Right ventricle myocardium inferior (tissue), 1 donor: ENCODE results near the gene CFAP73. TPM values are rescaled to one million over a fixed set of nuclear protein-coding genes. Genes with fewer than 3 reads are reported as not detected.

Source experiments
- ATAC-seq: fragments of 200-7000 bp; cut with Tn5 transposase; one replicate; pipeline ENCODE4 v1.9.1; 2020; ENCODE audit warnings: mild to moderate bottlenecking, moderate library complexity
- DNase-seq: peaks from one replicate; pipeline ENCODE4 v3.0.0; 2021; ENCODE audit errors: missing footprints
- intact Hi-C: fragments of 100-400 bp; cut with DNase I; formaldehyde crosslinking; loops from one replicate; pipeline ENCODE4 v1.11.0; 2022
- total RNA-seq: library from RNA; stranded (reverse); fragmentation: NEBNext Ultra II Directional; extraction: Animal tissue kit (Norgen Biotek cat#: 25700); gene quantifications from one replicate; pipeline ENCODE4 v1.2.1, GENCODE V29; 2021
- donor health status: DM: no; HTN: yes; CAD: no; lungs with severe emphysema.

The CFAP73 gene
- total RNA-seq, 1 donor from 2014 or later, result not detected

GRCh38 chr12:113180333-113180732 lies 30.8 kb downstream of the CFAP73 start:
- ATAC-seq (no peak), DNase-seq (no peak)
- intact Hi-C loops, result no loop called here

- ATAC-seq (no peak), DNase-seq (no peak)
- intact Hi-C loops, result no loop called here
Measured at GRCh38 chr12:113181975-113182374, 32.5 kb downstream of the CFAP73 start.

DNA sequence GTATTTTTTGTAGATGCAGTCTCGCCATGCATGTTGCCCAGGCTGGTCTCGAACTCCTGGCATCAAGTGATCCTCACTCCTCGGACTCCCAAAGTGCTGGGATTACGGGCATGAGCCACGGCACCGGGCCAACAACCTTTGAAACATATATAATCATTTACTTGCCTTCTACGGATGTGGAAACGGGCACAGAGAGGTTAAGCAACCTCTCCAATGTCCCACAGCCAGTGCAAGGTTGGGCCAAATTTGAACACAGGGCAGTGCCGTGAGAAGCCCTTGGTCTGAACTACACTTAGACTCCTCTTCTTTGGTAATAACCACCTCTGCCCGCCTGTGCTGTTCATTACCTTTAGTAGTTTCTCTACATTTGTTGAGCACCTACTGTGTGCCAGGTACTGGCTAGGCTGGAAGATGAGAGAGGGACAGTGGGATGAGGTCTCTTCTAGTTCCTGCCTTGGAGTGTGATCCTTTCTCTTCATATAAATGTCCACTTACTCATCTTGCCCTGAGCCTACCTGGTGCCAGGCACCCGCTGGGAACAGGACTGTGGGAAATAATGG lies 33.6 kb downstream of the CFAP73 start:
- ATAC-seq (no peak), DNase-seq (no peak)
- intact Hi-C loops, result no loop called here

- intact Hi-C loops, result no loop called here
- peak; percentile 47 for ATAC-seq
- peak; percentile 78 for DNase-seq
Measured at GRCh38 chr12:113184098-113184899, 34.8 kb downstream of the CFAP73 start.

DNA sequence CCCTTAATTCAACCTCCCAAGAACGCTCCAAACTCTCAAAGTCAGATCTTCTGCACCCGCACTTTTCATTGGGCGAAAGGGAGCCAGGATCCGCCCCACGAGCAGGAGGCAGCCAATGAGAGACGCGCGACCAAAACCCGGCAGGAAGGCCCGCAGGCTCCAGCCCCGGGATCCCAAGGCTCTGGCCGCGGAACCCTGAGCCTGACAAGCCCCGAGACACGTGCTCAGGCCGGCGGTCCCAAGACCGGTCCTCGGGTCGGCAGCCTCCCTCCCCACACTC lies 35.3 kb downstream of the CFAP73 start:
- ATAC-seq, result peak; percentile 92
- intact Hi-C loops, result no loop called here

DNA sequence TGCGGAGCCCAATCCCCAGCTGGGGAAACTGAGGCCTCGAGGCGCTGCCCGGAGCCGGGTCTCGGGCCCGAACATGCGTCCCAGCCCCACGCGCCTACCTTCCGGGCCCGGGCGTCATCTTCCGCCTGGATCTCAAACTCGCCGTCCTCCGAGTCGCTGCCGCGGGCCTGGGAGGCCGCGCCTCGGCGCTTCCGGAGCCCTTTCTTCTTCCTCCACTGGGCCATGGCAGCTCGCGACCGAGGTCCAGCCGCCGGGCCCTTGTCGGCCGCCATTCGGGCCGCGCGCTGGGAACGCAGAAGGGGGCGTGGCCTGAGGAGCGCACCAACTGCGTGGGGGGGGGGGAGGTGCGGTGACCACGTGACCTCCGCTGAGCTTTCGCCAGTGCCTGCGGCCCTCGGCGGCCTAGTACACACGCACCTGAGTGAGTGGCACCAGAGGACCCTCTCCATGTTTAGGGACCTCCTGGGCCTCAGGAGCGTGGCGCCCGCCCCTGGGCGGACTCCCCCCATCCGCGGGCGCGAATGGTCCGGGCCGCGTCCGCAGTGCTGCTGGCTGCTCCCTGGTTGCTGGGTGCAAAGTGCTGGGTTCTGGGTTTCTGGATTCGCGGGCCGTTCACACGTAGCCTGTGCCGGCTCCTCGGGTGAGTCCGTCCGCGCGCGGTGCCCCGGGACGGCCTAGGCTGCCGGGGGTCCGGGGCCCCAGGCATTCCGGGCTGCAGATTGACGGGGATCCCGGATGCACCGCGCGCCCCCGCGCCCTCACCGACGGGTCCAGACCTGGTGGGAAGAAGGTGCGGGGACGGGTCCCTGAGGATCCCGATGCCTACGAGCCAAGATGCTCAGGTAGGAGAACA lies 35.9 kb downstream of the CFAP73 start, which contains the start of the genes DDX54 and RITA1:
Gene DDX54, minus strand, starts transcription at position 299 of the 853 bp plus-strand sequence. Its CDS starts 27 bp downstream, at position 272.
Gene RITA1, plus strand, starts transcription at position 542 of the 853 bp plus-strand sequence. CDS start 1,026 bp downstream, outside the sequence.
- peak; percentile 91 for DNase-seq
- intact Hi-C loops, result no loop called here
- ATAC-seq, result peak; percentile 90

More for the DNA sequence above, 35.3 kb downstream of the CFAP73 start:
- peak; percentile 93 for DNase-seq

- DNase-seq (no peak), ATAC-seq (no peak)
- intact Hi-C loops, result no loop called here
Measured at GRCh38 chr12:113186033-113186365, 36.5 kb downstream of the CFAP73 start.

DNA sequence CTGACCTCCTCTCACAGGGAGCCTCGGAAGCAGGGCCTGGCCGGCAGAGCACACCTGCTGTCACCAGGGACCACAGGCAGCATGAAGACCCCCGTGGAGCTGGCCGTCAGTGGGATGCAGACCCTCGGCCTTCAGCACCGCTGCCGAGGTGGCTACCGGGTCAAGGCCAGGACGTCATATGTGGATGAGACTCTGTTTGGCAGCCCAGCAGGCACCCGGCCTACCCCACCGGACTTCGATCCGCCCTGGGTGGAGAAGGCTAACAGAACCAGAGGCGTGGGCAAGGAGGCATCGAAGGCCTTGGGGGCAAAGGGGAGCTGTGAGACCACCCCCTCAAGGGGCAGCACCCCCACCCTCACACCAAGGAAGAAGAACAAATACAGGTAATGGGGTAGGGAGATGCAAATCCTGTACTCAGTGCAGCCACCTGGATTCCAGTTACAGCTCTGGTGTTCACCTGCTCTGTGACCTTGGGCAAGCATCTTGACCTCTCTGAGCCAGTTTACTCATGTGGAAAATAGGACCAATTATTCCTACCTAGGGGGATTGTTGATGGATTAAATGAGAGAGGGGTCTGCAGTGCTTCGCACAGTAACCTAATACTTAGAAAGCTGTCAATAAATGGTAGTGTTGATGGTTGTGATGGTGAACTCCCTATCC lies 37.3 kb downstream of the CFAP73 start:
- intact Hi-C loops, result no loop called here
- ATAC-seq, result no peak
- no peak for DNase-seq

GRCh38 chr12:113189361-113189760 lies 39.8 kb downstream of the CFAP73 start:
- intact Hi-C loops, result no loop called here
- ATAC-seq, result no peak
- no peak for DNase-seq

GRCh38 chr12:113190761-113191160 lies 41.2 kb downstream of the CFAP73 start:
- no peak for DNase-seq
- intact Hi-C loops, result no loop called here
- ATAC-seq, result no peak

DNA sequence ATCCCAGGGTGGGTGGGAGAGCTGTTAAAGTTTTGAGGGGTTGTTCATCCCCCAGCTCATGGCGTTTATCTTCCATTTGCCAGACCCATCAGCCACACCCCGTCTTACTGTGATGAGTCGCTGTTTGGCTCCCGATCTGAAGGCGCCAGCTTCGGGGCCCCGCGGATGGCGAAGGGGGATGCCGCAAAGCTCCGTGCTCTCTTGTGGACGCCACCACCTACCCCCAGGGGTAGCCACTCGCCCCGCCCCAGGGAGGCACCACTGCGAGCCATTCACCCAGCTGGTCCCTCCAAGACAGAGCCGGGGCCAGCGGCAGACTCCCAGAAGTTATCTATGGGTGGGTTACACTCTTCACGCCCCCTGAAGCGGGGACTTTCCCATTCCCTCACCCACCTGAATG lies 41.7 kb downstream of the CFAP73 start:
- intact Hi-C loops, result no loop called here
- DNase-seq (no peak), ATAC-seq (no peak)

DNA sequence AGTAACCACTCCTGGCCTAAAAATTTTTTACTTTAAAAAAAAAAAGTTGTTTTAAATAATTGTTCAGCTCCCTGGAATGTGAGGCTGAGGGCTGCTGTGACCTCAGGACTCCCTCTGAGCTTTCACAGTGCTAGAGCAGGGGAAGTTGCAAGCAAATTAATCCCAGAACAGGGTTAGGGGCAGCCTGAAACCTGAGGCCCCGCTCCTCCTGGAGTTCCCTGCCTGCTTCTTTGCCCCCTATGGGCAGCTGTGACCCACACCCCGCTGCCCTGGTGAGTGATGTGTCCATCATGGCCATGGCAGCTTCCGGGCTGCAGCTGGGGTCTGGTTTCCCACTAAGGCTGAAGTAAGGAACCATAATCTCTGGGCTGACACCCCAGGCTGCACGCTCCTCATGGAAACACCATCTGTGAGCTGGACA lies 45.5 kb downstream of the CFAP73 start:
- intact Hi-C loops, result loop anchor here (5.0 kb wide), 1 partner anchor 102 kb away; no protein-coding TSS in a partner anchor
- DNase-seq (no peak), ATAC-seq (no peak)

DNA sequence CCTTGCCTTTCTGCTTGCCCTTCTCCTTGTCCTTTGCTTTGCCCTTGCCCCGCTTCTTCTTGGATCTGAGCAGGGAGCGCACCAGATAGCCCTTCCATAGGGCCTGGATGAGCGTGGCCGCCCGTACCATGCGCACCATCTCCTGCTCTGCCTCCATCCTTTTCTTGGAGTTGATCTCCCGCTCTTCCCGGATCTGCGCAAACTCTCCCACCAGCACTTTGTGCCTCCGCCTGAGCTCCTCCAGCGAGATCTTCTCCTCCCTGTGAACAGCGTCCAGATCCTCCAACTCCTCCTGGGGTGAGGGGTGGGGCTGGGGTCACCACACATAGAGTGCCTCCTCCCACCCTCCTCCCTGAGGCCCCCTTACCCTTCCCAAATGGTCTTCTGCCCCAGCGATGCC lies 46.1 kb downstream of the CFAP73 start:
- no peak for DNase-seq

GRCh38 chr12:113196582-113196981 lies 47.1 kb downstream of the CFAP73 start:
- ATAC-seq, result peak; percentile 15
- intact Hi-C loops, result loop anchor here (5.0 kb wide), 1 partner anchor 101 kb away; no protein-coding TSS in a partner anchor
- no peak for DNase-seq

More for the DNA sequence above, 46.1 kb downstream of the CFAP73 start:
- no peak for ATAC-seq
- intact Hi-C loops, result loop anchor here (5.0 kb wide), 1 partner anchor 102 kb away; no protein-coding TSS in a partner anchor

- DNase-seq (peak; percentile 75), ATAC-seq (peak; percentile 91)
- intact Hi-C loops, result loop anchor here (5.0 kb wide), 1 partner anchor 100 kb away; no protein-coding TSS in a partner anchor
Measured at GRCh38 chr12:113196990-113197389, 47.5 kb downstream of the CFAP73 start.

DNA sequence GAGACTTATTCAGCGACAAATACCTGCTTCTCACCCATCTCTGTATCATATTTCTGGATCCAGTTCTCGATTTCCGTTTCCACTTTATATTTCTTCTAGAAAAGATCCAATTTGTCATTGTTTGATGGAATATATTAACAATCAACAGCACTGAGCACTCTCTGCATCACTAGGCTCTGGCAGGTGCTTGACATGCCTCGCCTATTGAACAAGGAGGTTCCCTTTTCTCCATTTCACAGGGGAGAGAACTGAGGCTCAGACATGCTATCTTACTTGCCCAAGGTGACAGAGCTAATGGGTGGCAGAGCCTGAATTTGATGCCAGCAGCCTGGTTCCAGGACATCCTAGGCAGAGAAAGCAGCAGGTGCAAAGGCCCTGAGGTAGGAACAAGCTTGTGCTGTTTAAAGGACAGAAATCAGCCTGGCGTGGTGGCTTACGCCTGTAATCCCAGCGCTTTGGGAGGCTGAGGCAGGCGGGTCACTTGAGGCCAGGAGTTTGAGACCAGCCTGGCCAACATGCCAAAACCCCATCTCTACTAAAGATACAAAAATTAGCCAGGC lies 48.1 kb downstream of the CFAP73 start:
- DNase-seq, result no peak
- intact Hi-C loops, result loop anchor here (5.0 kb wide), 1 partner anchor 100 kb away; no protein-coding TSS in a partner anchor
- ATAC-seq, result no peak

DNA sequence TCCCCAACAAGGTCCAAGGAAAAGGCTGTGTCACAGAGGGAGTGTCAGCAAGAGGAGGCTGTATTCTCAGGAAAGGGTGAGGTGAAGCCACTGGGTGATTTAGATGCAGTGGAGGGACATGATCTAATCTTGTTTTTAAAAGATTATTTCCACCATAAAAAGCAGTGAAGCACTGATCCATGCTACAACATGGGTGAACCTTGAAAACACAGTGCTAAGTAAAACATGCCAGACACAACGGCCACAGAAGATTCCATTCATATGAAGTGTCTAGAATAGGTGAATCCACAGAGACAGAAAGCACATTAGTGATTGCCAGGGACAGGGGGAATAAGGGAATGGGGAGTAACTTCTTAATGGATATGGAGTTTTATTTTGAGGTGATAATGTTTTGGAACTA lies 48.8 kb downstream of the CFAP73 start:
- intact Hi-C loops, result loop anchor here (5.0 kb wide), 1 partner anchor 99 kb away; no protein-coding TSS in a partner anchor
- no peak for ATAC-seq
- DNase-seq, result no peak

- DNase-seq, result no peak
- no peak for ATAC-seq
- intact Hi-C loops, result no loop called here
Measured at GRCh38 chr12:113200021-113200797, 50.7 kb downstream of the CFAP73 start.
